Lower lobe of right lung (tissue), 2 donors: ENCODE data around the gene IQGAP2. TPM values are rescaled to one million over a fixed set of nuclear protein-coding genes. Genes with fewer than 3 reads are reported as not detected.

ENCODE experiments used
- ATAC-seq, 2 donors: fragments of 200-7000 bp; cut with Tn5 transposase; one replicate each; pipeline ENCODE4 v1.9.1; 2020 to 2022; ENCODE audit warnings: mild to moderate bottlenecking in 2 of 2, moderate library complexity in 2 of 2
- DNase-seq: peaks from one replicate; pipeline ENCODE4 v3.0.0-alpha.2; 2020
- H3K27ac ChIP-seq: fragments of 200-600 bp; one replicate; pipeline ENCODE4 v1.8.0; 2022
- H3K27me3 ChIP-seq: fragments of 200-600 bp; one replicate; pipeline ENCODE4 v1.8.0; 2022; ENCODE audit warnings: low read depth
- H3K36me3 ChIP-seq: fragments of 200-600 bp; one replicate; pipeline ENCODE4 v1.8.0; 2022; ENCODE audit warnings: mild to moderate bottlenecking
- H3K4me1 ChIP-seq: fragments of 200-600 bp; one replicate; pipeline ENCODE4 v1.8.0; 2022
- H3K4me3 ChIP-seq: fragments of 200-600 bp; one replicate; pipeline ENCODE4 v1.8.0; 2022; ENCODE audit warnings: mild to moderate bottlenecking
- H3K9me3 ChIP-seq: fragments of 200-600 bp; one replicate; pipeline ENCODE4 v1.8.0; 2022
- CTCF ChIP-seq: fragments of 200-600 bp; IDR thresholded peaks from one replicate; pipeline ENCODE4 v1.8.0; 2022; ENCODE audit warnings: antibody characterized with exemption, mild to moderate bottlenecking
- intact Hi-C: fragments of 100-400 bp; cut with DNase I; formaldehyde crosslinking; loops from one replicate; pipeline ENCODE4 v1.11.0; 2022
- total RNA-seq: library from RNA; stranded (reverse); fragmentation: NEBNext Ultra II Directional; extraction: Animal tissue kit (Norgen Biotek cat#: 25700); gene quantifications from one replicate; pipeline ENCODE4 v1.2.1, GENCODE V29; 2021
- donor health status: DM: no; HTN: yes; CAD: no; lungs with severe emphysema.

IQGAP2 gene
- total RNA-seq, 1 donor from 2014 or later = 42.0 TPM

- no peaks in the 10 kb centered on the region for H3K4me1 ChIP-seq
- TF ChIP-seq CTCF = no peak
- intact Hi-C loops = no loop called here
- H3K27ac ChIP-seq = no peak overlapping the region
- no peak overlapping the region for H3K4me3 ChIP-seq
- H3K36me3 ChIP-seq = peaks cover 4% of the 10 kb centered on the region
- H3K27me3 ChIP-seq = no peaks in the 10 kb centered on the region
- no peaks in the 10 kb centered on the region for H3K9me3 ChIP-seq
- DNase-seq = no peak
- ATAC-seq = no peak
Measured at GRCh38 chr5:76616206-76616605, 213.1 kb downstream of the IQGAP2 start.

- no peak for TF ChIP-seq CTCF
- Histone ChIP-seq H3K27me3 (no peaks in the 10 kb centered on the region), H3K27ac (no peak overlapping the region), H3K9me3 (no peaks in the 10 kb centered on the region), H3K4me1 (no peaks in the 10 kb centered on the region), H3K4me3 (no peak overlapping the region), H3K36me3 (no peaks in the 10 kb centered on the region)
- intact Hi-C loops = no loop called here
- no peak for ATAC-seq
- DNase-seq = no peak
Measured at GRCh38 chr5:76617229-76617628, 214.1 kb downstream of the IQGAP2 start.

GRCh38 chr5:76617675-76618074, 214.6 kb downstream of the IQGAP2 start:
- Histone ChIP-seq H3K27me3 (no peaks in the 10 kb centered on the region), H3K4me1 (no peaks in the 10 kb centered on the region), H3K4me3 (no peak overlapping the region), H3K27ac (no peak overlapping the region), H3K36me3 (no peaks in the 10 kb centered on the region), H3K9me3 (no peaks in the 10 kb centered on the region)
- no peak for TF ChIP-seq CTCF
- intact Hi-C loops = no loop called here
- ATAC-seq (no peak), DNase-seq (no peak)

GRCh38 chr5:76620166-76620565, 217.1 kb downstream of the IQGAP2 start:
- TF ChIP-seq CTCF = no peak
- ATAC-seq (no peak), DNase-seq (no peak)
- H3K36me3 ChIP-seq = no peaks in the 10 kb centered on the region
- no peaks in the 10 kb centered on the region for H3K27me3 ChIP-seq
- no peak overlapping the region for H3K4me3 ChIP-seq
- no peak overlapping the region for H3K27ac ChIP-seq
- H3K4me1 ChIP-seq = no peaks in the 10 kb centered on the region
- H3K9me3 ChIP-seq = no peaks in the 10 kb centered on the region
- intact Hi-C loops = no loop called here

GRCh38 chr5:76622076-76622475, 219.0 kb downstream of the IQGAP2 start:
- no peak for TF ChIP-seq CTCF
- intact Hi-C loops = no loop called here
- no peak for DNase-seq
- Histone ChIP-seq H3K4me1 (no peaks in the 10 kb centered on the region), H3K36me3 (no peaks in the 10 kb centered on the region), H3K27ac (no peak overlapping the region), H3K4me3 (no peak overlapping the region), H3K9me3 (no peaks in the 10 kb centered on the region), H3K27me3 (no peaks in the 10 kb centered on the region)
- no peak for ATAC-seq
